NCI-H2107 treated with DMSO at 0.1 percent for 48 hours (cell line): ENCODE data around the gene SMPDL3A.

ENCODE experiments used
- DNase-seq: peaks from one replicate; lab custom pipeline; 2025; ENCODE audit not compliant: unreplicated experiment; lab: John Stamatoyannopoulos, UW

SMPDL3A gene

GRCh38 chr6:122853259-122853995 is 64.4 kb downstream of the SMPDL3A start:
- no peak for DNase-seq
